NCI-H2107 treated with DMSO at 0.1 percent for 48 hours (cell line): ENCODE data around the gene MYO1E.

Source experiments
- DNase-seq: peaks from one replicate; lab custom pipeline; 2025; ENCODE audit not compliant: unreplicated experiment; lab: John Stamatoyannopoulos, UW

Gene MYO1E

DNA sequence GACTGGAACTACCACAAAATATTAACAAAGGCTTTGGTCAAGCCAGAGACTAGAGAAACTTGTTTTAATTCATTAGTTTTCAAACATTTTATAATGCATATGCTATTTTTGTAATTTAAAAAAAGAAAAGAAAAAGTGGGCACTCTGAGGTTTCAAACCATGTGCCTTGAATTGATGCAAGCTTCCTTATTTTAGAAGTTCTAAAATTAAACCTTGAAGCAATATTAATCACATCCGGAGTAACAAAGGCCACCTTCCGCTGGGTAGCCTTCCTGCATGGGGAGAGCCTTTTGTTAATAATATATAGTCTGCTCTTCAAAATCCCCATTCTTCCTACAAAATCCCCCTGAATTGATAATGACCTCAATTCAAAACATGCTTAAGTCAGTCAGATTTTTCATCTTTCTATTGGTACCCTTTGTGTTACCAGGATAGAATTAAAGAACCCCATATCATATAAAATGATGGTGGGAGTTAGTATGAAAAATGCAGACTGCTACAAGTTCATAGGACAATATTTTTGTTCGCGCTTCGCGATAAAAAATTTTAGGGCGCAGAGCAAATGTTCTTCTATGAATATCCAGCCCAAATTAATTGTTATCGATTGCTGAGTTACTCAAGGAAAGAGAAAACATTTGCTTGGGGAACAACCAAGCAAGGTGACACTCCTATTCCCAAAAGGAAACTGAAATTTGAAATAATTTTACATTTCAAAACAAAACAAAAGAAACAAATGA lies 135.4 kb downstream of the MYO1E start:
- DNase-seq = no peak

DNA sequence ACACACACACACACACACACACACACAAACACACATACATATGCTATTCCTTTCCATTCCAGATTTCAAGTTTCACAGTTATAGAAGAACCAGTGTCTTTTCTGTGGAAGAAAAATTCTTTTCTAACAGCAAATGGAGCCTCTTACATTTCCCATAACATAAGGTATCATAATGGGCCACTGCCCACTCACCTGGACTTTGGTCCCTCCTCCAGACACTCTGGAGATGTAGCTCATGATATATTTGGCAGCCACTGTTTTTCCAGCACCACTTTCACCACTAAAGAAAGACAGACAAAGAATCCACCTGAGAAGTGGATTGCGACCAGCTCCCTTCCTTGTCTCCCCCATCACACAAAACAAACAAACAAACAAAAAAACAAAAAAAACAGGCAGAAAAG lies 136.3 kb downstream of the MYO1E start:
- no peak for DNase-seq

DNA sequence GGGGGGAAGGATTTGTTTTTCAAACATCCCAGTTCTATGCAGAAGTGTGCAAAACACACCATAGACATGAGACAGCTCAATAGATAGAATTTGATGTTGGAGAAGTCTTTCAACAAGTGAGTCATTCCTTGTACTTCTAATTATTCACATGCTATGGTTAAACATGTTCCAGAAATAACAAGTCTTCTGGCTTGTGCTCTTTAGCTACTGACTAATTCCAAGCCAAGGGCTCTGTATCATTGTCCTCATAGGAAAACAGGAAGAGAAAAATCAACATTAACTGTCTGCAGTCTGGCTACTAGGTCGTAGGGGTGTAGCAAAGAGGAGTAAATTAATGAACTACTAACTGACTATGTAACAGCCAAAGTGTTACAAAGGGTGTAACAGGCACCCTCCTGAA lies 140.2 kb downstream of the MYO1E start:
- DNase-seq = no peak

DNA sequence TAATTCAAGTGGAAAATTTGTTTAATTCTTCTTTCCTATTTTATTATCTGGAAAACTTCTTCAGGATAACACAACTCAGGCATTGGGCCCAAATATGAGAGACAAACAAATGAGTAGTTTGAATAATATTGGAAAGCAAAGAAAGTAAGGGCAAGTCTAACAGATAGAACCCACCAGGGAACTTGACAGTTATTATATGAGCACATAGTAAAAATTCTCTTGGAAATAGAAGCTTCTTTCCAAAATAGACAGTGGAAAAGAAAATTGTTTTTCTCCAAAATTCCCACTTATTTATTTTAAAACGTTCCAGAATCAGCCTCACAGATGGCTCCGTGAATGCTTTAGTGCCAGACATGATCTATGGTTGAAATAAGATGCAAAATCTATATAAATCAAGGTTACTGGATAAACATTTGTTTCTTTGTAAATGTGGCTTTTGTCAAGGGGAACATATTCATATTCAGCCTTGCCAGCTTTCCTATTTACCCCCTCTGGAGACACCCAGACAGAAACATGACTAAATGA lies 142.1 kb downstream of the MYO1E start:
- DNase-seq = no peak

DNA sequence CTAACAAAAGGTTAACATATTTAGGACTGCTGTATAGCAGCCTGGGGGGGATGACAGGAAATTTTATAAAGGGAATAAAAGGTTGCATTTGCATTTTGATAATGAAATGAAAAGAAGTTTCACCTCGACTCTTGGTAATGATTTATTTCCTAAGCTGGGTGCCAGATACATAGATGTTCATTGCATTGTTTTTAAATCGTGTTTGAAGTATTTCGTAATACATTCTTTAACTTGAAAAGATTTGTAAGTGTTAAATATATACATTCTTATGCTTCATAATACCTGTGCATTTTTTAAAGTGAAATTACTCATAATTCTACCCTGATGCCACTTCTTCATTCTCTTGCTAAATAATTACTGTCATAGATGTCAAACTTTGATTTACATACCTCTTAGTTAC lies 143.2 kb downstream of the MYO1E start:
- no peak for DNase-seq

DNA sequence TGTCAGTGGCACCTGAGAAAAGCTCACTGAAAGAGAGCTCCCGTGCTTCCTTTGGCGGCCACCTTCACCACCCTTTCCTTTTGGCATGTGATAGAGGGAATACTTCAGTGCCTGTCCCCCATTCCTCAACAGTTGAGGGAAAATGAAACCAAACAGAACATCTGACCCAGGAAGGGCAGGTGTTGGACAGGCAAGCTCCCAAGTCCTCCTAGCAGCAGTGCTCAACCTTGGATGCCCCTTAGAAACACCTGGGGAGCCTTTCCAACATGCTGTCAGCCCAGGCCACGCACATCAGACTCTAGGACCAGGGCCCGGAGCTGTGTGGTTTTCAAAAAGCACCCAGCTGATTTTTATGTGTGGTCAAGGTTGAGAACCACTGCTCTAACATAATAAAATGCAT lies 143.7 kb downstream of the MYO1E start:
- no peak for DNase-seq

DNA sequence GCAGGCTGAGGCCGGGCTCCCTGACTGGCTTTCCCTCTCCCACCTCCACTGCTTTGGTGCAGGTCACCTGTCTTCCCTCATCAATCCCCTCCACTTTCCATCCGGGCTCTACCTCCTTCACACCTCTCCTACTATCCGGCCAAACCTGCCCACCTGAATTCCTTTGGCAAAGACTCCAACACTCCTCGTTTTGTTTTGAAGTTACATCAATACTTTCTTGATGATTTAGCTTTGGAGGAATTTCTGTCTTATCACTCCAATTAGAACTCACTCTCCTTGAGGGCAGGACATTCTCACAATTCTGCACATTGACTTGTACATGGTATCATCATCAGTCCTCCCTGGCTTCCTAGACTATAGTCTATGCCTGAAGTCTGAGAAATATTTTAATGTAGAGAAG lies 145.7 kb downstream of the MYO1E start:
- no peak for DNase-seq

DNA sequence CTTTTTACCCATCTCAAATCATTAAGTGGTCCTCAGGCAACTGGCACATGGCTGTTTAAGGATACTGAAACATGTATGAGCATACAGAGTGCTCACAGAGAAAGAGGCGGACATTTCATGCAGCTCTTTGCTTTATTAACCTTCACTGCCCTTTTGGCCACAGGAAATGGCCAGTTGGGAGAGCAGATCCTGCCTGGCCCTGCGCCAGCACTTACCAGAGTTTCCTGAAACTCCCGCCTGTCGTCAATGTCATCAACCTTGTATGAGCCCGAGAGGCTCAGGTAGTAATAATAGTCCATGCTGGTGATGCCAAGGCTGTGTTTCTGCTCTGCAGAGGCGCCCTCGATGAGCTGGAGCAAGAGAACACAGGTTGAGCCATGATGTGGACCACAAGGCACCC lies 148.2 kb downstream of the MYO1E start:
- DNase-seq = no peak

DNA sequence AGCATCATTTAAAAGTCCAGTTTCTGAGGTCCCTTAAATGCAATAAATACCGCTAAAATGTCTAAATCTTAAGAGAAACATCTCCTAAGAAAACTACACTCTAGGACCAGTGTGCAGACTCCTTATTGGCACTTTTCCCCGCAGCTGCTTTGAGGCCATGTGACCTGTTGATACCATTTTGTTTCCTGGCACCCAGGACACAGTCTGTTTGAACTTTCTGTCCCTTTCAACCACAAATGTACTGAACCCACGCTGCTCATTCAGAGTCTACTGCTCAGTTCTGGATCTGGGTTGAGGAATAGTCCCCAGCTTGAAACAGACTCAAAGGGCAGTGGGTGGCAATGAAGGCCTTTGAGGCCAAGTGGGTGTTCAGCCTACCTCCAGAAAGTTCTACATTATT lies 148.9 kb downstream of the MYO1E start:
- no peak for DNase-seq

DNA sequence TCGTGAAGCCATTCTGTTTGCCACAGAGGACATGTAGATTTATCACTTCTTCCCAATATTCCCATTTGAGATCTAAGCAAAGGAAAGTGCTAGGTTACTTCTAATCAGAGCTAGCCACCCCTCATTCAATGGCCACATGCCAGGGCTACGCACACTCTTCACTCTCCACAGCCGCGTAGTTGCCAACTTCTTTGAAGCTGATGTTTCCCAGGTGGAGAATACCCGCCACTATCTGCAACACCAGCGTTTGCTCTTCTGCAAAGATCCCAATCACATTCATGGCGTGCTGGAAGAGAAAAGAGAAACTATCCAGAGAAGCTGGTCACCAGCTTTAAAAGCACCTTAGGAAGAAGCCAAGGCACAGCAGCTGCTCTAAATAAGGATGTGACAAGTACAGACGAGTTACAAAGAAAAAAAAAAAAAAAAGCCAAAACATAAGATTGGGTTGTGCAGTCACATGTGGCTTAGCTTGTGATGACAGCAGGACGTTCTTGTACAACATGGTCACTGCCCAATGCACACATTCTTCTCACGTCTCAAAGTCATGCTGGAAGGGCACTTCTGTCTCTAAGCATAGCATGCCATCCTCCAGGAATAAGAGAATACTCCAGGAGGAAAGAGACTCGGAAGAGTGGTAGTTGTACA lies 149.6 kb downstream of the MYO1E start:
- no peak for DNase-seq

DNA sequence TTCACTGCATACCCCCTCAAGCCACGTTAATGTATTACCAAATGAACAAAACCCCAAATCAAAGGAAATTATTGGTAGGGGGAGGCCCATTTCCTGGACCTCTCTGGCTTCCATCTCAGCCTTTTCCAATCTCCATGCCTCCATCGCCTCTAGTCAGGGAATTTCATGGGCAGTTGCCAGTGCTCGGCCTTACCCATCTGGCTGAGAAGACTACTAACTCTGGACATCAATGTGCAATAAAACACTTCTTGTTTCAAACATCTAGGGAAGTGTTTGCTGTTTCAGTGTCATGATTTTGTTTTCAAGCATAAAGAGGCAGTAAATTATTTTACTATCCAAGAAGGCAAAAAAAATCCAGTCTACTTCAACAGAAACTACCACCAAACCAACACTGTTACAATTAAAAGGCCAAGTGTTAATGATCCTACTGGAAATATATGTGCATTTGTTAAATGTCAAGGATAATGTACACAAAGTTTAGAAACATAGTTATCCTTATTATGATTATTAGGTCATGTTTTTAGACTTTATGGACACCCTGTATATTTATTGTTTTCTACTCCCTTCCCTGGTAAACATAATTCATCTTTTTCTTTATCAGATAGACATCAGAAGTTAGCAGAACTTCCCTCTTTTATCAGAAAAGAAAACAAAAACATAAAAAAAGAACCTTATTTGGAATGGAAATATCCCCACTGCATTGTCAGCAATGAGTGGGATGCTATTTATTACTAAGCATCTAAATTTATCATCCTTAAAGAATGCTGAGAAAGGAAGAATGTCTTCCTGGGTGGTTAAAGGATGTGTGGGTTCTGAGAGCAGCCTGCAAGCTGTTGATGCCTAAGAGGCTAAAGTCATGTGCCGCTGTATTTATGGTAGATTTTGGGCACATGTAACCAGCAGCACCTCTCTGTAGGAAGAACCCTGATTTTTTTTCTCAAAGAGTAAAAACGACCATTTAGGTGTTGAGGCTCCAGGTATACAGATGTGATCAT lies 150.9 kb downstream of the MYO1E start:
- DNase-seq = no peak

DNA sequence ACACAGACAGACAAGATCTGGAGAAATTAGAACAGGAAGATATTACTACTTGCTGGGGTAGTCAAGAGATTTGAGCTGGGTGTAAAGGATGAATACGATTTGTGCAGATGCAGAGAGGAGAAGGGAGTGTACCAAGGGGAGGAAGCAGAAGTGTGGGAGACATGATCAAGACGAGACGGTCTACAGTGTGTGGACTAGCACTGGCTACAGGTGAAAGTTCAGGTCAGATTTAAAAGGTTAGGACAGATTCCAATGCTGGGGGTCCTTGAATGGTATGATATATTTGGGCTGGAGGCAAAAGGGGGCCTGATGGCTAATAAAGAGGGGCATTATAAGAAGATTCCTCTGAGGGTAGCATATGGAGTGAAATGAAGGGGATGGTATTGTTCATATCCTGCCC lies 154.0 kb downstream of the MYO1E start:
- no peak for DNase-seq

DNA sequence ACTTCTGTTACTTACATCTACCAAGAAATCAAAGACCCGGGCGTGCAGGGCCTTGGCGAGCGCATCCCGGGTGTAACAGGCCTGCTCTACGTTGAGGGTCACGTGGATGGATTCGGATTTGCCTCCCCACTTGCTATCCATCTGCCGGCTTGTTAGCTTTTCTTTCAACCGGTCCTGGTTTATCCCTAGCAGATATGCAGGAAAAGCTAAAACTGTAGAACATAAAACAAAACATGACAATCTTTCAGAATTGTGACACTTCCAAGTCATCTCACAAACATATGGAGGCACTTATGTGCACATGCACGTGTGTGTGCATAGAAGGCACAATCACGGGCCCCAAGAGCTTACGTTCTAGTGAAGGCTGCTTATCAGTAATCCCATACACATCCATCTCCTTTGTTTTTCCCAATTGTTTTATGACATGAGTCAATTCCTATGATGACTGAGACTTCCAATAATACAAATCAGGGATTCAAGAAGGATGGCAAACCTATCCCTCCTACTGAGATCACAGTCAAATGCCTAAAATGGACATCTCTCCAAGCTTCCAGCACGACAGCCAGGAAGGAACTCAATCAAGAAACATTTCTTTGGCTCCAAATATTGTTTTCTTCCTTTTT lies 154.7 kb downstream of the MYO1E start:
- DNase-seq = no peak

DNA sequence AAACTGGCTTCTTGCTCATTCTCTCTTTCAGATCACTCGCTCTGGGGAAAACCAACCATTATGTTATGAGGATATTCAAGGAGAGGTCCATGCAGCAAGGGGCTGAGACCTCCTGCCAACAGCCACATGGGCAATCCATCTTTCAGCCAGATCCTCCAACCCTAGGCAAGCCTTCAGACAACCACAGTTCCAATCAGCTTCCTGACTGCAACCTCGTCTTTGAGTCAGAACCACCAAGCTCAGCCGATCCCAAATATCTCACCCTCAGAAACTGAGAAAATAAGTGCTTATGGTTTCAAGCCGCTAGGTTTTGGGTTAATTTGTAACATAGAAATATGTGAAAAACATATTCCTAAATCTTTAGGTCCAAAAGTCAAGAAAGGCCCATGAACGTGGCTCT lies 155.8 kb downstream of the MYO1E start:
- DNase-seq = no peak

DNA sequence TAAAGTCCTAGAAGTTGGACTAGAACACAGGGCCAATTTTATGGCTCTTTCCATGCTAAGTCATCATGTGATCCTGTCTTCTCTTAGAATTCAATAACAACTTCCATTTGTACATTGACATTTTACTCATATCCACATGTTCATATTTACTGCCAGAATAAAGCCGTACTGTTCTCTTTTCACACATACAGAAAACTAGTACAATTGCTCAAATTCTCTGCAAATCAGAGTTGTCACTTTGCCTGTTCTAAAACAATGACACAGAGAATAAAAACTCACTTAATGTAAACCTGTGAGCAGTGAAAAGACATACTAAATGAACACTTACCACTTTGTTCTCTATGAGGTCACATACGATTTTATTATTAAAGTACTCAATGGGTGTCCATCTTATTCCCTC lies 162.5 kb downstream of the MYO1E start:
- no peak for DNase-seq

DNA sequence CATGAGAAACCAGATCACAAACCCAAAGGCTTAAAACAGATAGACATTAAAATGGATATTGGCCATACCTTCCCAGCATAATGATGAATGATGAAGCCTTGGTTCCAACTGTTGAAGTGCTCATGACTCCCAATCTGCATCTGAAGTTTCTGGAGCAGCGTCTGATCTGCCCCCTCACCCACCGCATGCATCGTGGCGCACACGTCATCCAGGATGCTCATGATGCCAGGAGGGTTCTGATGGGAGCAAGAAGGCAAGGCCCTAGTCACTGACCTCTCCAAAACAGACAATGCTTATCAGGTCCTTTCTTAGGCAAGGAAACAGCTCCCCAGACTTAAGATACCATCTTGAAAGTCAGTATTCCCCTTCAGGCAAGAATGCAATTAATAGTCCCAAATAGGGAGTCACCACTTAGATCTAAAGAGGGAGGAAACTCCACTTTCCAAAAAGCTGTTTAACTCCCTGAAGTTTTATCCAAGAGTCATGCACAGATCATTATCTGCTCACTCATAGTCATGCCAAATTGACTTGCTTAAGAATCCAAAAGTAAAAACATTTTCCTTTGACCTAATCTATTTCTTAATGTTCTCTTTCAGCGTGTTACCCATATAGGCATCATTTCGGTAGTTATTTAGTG lies 163.9 kb downstream of the MYO1E start:
- DNase-seq = no peak

DNA sequence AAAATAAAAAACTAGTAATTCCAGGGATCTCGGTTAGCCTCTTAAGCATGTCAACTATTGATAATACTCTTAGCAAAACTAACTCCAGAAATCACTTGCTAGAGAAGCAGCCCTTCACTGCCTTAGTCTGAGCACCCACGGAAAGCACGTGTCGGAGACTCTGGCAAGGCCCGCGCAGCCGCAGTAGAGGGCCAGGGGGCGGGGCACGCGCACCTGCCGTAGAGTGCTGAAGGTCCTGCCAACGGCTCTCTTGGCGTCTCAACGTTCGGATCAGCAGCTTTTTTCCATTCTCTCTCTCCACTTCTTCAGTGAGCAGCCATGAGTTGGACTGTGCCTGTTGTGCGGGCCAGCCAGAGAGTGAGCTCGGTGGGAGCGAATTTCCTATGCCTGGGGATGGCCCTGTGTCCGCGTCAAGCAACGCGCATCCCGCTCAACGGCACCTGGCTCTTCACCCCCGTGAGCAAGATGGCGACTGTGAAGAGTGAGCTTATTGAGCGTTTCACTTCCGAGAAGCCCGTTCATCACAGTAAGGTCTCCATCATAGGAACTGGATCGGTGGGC lies 166.0 kb downstream of the MYO1E start, which contains the start of gene LDHAL6B:
LDHAL6B (plus strand) TSS at position 221 of the 561 bp plus-strand sequence; CDS start at position 319, 98 bp downstream.
- DNase-seq = no peak

DNA sequence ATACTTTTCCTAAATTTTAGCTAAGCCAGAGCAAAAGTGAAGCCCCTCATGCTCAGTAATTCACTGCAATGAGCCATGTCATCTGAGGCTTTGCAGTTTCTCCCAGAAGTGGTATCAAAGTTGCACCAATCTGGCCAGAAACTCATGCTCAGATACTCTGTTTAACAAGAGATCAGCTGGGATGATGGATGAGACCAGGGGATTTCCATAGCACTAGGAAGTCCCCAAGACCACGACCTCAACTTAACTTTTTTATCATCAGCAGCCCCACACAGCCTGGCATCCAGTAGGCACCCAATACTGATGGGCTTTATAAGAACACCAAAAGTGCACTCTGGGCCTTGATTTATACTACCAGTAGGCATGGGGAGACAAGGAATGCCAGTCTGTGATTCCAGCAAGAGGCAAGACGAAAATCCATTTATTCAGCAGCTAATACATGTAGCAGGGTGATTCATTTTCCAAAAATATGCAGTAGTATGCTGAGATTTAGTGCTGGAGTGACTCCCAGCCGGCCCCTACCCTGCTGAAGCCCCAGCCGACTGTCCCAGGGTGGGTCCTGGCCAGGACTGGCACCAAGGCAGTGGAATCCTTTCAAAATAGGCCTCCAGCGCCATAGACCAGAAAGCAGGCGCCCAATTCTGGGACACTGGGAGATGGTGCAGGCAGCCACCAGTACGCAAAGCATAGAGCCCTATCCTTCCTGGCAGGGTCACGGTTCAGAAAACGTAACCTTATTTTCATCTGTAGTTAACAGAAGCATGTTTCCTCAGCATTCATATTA lies 166.6 kb downstream of the MYO1E start:
- DNase-seq = no peak

DNA sequence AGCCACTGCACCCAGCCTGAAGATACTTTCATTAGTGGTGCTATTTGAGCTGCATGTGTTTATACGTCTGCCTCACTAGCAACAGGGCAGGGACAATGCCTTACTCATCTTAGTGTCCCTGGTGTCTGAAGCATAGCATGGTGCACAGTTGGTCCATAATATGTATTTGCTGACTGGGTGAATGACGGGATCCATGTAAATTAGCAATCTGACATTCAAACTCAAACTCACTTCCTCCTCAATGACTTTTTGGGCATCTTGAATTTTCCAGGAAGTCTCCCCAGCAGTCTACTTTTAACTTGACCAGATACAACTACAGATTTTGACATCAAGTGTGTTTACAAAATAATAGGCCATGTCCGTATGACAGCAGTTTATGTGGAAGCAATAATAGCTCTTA lies 169.0 kb downstream of the MYO1E start:
- DNase-seq = no peak
